ENCODE data around the gene AKR1A1.

Gene AKR1A1

DNA sequence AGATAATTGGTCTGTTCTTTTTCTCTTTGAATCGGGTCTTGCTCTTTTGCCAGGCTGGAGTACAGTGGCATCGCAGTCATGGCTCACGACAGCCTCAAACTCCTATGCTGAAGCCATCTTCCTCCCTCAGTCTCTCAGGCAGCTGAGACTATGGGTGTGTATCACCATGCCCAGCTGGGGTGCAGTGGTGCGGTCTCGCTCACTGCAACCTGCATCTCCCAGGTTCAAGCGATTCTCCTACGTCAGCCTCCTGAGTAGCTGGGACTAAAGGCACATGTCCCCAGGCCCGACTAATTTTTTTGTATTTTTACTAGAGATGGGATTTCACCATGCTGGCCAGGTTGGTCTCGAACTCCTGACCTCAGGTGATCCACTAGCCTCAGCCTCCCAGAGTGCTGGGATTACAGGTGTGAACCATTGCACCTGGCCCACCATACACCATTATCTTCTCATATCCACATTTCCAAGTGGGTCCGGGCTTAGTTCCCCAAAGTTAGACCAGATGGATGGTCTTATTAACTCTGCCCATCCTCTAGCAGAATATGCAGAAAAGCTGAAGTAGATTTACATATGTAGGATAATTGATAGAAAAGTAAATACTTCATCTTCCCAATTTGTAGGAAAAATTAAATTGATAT, 60.1 kb downstream of the AKR1A1 start:
- TF ChIP-seq, protein P1, sequence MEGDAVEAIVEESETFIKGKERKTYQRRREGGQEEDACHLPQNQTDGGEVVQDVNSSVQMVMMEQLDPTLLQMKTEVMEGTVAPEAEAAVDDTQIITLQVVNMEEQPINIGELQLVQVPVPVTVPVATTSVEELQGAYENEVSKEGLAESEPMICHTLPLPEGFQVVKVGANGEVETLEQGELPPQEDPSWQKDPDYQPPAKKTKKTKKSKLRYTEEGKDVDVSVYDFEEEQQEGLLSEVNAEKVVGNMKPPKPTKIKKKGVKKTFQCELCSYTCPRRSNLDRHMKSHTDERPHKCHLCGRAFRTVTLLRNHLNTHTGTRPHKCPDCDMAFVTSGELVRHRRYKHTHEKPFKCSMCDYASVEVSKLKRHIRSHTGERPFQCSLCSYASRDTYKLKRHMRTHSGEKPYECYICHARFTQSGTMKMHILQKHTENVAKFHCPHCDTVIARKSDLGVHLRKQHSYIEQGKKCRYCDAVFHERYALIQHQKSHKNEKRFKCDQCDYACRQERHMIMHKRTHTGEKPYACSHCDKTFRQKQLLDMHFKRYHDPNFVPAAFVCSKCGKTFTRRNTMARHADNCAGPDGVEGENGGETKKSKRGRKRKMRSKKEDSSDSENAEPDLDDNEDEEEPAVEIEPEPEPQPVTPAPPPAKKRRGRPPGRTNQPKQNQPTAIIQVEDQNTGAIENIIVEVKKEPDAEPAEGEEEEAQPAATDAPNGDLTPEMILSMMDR (IDR thresholded peaks at IDR 0.05; ENCODE audit: insufficient read depth, missing control alignments): no peak
- no peak for FAIRE-seq

DNA sequence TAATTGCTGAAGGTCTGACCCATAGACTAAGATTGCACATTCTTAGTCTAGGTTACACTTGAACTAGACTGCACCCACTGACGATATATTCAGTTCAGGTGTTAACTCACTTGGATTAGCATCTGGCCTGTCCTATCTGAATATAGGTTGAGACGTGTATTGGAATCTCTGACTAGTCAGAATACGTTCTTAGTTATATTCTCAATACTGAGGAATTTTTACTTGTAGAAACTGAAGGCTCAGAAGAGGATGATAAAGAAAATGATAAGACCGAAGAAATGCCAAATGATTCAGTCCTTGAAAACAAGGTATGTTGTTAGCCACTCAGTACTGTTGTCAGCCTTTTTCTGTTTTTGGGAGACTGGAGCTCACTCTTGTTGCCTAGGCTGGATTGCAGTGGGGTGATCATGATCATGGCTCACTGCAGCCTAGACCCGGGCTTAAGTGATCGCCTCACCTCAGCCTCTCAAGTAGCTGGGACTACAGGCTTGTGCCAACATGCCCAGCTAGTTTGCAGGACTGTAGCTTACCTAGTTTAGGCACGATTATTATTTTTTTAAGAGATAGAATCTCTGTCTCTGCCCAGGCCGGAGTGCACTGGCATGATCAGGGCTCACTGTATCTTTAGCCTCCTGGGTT, 62.4 kb downstream of the AKR1A1 start:
- DNase-seq (ENCODE audit: insufficient read length, low spot score) (no peak), FAIRE-seq (no peak)
- TF ChIP-seq, protein P1 (IDR thresholded peaks at IDR 0.05; ENCODE audit: insufficient read depth, missing control alignments): no peak

More for the DNA sequence above, 60.1 kb downstream of the AKR1A1 start:
- DNase-seq (ENCODE audit: insufficient read length, low spot score): no peak

DNA sequence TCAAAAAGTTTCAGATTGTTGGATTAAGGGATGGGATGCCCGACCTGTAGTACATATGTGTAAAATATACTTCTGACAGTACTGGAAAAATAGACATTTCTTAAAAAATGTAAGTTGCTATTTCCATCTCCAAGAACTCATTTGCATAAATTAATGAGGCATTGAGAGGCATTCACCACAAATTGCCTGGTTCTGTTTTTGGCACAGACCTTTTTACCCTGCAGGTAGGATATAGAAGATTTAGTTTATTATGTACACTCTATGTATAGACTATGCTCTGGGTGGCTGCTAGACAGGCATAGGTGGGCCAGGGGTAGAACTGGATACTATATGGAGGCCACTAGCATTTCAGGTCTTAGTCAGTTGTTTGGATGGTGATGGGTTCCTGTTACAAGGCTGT, 65.3 kb downstream of the AKR1A1 start:
- DNase-seq (ENCODE audit: insufficient read length, low spot score) (no peak), FAIRE-seq (no peak)

DNA sequence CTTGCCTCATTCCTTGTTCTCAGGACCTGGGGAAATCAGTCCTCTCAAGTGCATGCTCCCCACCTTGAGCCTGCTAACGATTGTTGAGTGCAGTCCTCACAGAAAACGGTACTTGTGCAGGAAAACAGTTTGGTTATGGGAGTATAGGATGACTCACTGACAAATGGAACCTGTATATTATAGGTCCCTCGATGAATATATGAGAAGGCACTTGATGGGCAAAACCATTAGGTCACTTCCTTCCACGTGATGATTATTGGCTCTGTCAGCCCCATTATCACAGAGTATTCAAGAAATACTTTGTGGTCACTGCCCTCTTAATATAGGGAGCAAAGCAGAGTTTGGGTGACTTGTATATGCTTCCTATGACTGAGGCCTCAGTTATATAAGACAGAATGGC, 67.0 kb downstream of the AKR1A1 start:
- DNase-seq (ENCODE audit: insufficient read length, low spot score) (no peak), FAIRE-seq (no peak)
- TF ChIP-seq, protein P1 (IDR thresholded peaks at IDR 0.05; ENCODE audit: insufficient read depth, missing control alignments): no peak

More for the DNA sequence above, 65.3 kb downstream of the AKR1A1 start:
- TF ChIP-seq, protein P1 (IDR thresholded peaks at IDR 0.05; ENCODE audit: insufficient read depth, missing control alignments): no peak

DNA sequence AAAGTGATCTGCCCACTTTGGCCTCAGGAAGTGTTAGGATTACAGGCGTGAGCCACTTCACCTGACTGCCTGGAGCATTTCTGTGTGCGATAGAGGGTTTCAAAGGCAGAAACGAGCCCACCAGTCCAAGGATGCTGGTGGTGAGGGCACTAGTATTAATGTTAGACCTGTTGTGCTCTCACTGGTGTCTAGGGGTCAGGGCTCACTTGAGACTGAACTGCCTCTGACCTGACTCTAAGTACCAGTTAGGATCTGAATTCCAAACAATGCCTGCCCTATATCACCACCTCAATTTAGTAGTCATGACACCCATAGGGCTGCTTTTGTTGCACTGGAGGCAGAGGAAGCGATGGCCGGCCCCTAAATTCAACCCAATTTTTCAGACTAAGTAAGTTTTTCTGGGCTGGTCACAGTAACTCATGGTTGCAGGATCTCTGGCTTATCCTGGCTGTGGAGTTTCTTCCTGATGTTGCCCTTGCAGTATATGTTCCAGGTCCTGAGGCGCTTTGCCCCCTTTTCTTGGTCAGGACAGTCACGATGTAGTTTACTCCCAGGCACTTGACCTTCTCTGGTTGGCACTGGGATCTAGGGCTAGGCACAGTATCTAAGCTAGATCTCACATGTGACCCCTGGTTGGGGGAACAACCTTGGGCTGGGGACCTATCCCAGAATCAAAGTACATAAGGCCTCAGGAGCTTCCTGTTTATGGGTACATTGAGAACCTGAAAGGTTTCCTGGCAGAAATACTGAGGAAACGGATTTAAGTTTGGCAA, 68.7 kb downstream of the AKR1A1 start:
- no peak for FAIRE-seq
- TF ChIP-seq, protein P1 (IDR thresholded peaks at IDR 0.05; ENCODE audit: insufficient read depth, missing control alignments): no peak

More for the DNA sequence above, 68.7 kb downstream of the AKR1A1 start:
- DNase-seq (ENCODE audit: insufficient read length, low spot score): no peak

Measured in D721Med (cell line).